ENCODE data around the gene SPRY2.

The SPRY2 gene

GRCh38 chr13:80313668-80314256 lies 27.2 kb downstream of the SPRY2 start:
- no peaks in the 10 kb centered on the region for H3K27me3 ChIP-seq (ENCODE audit: control insufficient read depth, insufficient read depth, low read length)
- no CpG with 5 or more reads among the region's 1 CpG for WGBS (ENCODE audit: insufficient coverage, insufficient read length)
- no peaks in the 10 kb centered on the region for H3K36me3 ChIP-seq (ENCODE audit: control insufficient read depth, insufficient read depth, low read length)
- no peak for DNase-seq (ENCODE audit: low read depth, low spot score)
- no peaks in the 10 kb centered on the region for H3K9me3 ChIP-seq (ENCODE audit: control insufficient read depth, insufficient read depth, low read length)
- no peak overlapping the region for H3K4me3 ChIP-seq (ENCODE audit: low read length)
- H3K27ac ChIP-seq (ENCODE audit: low read length), result no peak overlapping the region
- no peaks in the 10 kb centered on the region for H3K4me1 ChIP-seq (ENCODE audit: control insufficient read depth, insufficient read depth, low read length)

- no peaks in the 10 kb centered on the region for H3K27me3 ChIP-seq (ENCODE audit: control insufficient read depth, insufficient read depth, low read length)
- no peaks in the 10 kb centered on the region for H3K4me1 ChIP-seq (ENCODE audit: control insufficient read depth, insufficient read depth, low read length)
- DNase-seq (ENCODE audit: low read depth, low spot score), result no peak
- no peaks in the 10 kb centered on the region for H3K9me3 ChIP-seq (ENCODE audit: control insufficient read depth, insufficient read depth, low read length)
- no peak overlapping the region for H3K27ac ChIP-seq (ENCODE audit: low read length)
- no peak overlapping the region for H3K4me3 ChIP-seq (ENCODE audit: low read length)
- no peaks in the 10 kb centered on the region for H3K36me3 ChIP-seq (ENCODE audit: control insufficient read depth, insufficient read depth, low read length)
- WGBS (ENCODE audit: insufficient coverage, insufficient read length), result no CpG with 5 or more reads among the region's 3 CpGs
Observed at GRCh38 chr13:80312967-80313366, 28.0 kb downstream of the SPRY2 start.

- Histone ChIP-seq H3K36me3 (ENCODE audit: control insufficient read depth, insufficient read depth, low read length) (no peaks in the 10 kb centered on the region), H3K4me1 (ENCODE audit: control insufficient read depth, insufficient read depth, low read length) (no peaks in the 10 kb centered on the region), H3K27ac (ENCODE audit: low read length) (no peak overlapping the region), H3K9me3 (ENCODE audit: control insufficient read depth, insufficient read depth, low read length) (no peaks in the 10 kb centered on the region), H3K27me3 (ENCODE audit: control insufficient read depth, insufficient read depth, low read length) (no peaks in the 10 kb centered on the region), H3K4me3 (ENCODE audit: low read length) (no peak overlapping the region)
- DNase-seq (ENCODE audit: low read depth, low spot score), result no peak
- WGBS (ENCODE audit: insufficient coverage, insufficient read length), result no CpG with 5 or more reads among the region's 5 CpGs
Observed at GRCh38 chr13:80312012-80312704, 28.8 kb downstream of the SPRY2 start.

GRCh38 chr13:80309926-80310325 lies 31.0 kb downstream of the SPRY2 start:
- Histone ChIP-seq H3K9me3 (ENCODE audit: control insufficient read depth, insufficient read depth, low read length) (no peaks in the 10 kb centered on the region), H3K27me3 (ENCODE audit: control insufficient read depth, insufficient read depth, low read length) (no peaks in the 10 kb centered on the region)
- WGBS (ENCODE audit: insufficient coverage, insufficient read length), result no CpG with 5 or more reads among the region's 3 CpGs

GRCh38 chr13:80307401-80307987 lies 33.4 kb downstream of the SPRY2 start:
- H3K36me3 ChIP-seq (ENCODE audit: control insufficient read depth, insufficient read depth, low read length), result no peaks in the 10 kb centered on the region
- no peaks in the 10 kb centered on the region for H3K4me1 ChIP-seq (ENCODE audit: control insufficient read depth, insufficient read depth, low read length)
- WGBS (ENCODE audit: insufficient coverage, insufficient read length), result no CpG with 5 or more reads among the region's 9 CpGs

More at GRCh38 chr13:80309926-80310325, 31.0 kb downstream of the SPRY2 start:
- Histone ChIP-seq H3K4me1 (ENCODE audit: control insufficient read depth, insufficient read depth, low read length) (no peaks in the 10 kb centered on the region), H3K27ac (ENCODE audit: low read length) (no peak overlapping the region), H3K36me3 (ENCODE audit: control insufficient read depth, insufficient read depth, low read length) (no peaks in the 10 kb centered on the region), H3K4me3 (ENCODE audit: low read length) (no peak overlapping the region)
- no peak for DNase-seq (ENCODE audit: low read depth, low spot score)

GRCh38 chr13:80306337-80306972 lies 34.5 kb downstream of the SPRY2 start:
- Histone ChIP-seq H3K4me3 (ENCODE audit: low read length) (no peak overlapping the region), H3K27ac (ENCODE audit: low read length) (no peak overlapping the region), H3K9me3 (ENCODE audit: control insufficient read depth, insufficient read depth, low read length) (no peaks in the 10 kb centered on the region), H3K27me3 (ENCODE audit: control insufficient read depth, insufficient read depth, low read length) (no peaks in the 10 kb centered on the region), H3K4me1 (ENCODE audit: control insufficient read depth, insufficient read depth, low read length) (no peaks in the 10 kb centered on the region; the same call in 1 of the 2 replicates), H3K36me3 (ENCODE audit: control insufficient read depth, insufficient read depth, low read length) (no peaks in the 10 kb centered on the region)
- DNase-seq (ENCODE audit: low read depth, low spot score), result no peak
- no CpG with 5 or more reads among the region's 3 CpGs for WGBS (ENCODE audit: insufficient coverage, insufficient read length)

More at GRCh38 chr13:80307401-80307987, 33.4 kb downstream of the SPRY2 start:
- Histone ChIP-seq H3K9me3 (ENCODE audit: control insufficient read depth, insufficient read depth, low read length) (no peaks in the 10 kb centered on the region), H3K27ac (ENCODE audit: low read length) (no peak overlapping the region), H3K4me3 (ENCODE audit: low read length) (no peak overlapping the region), H3K27me3 (ENCODE audit: control insufficient read depth, insufficient read depth, low read length) (no peaks in the 10 kb centered on the region)
- no peak for DNase-seq (ENCODE audit: low read depth, low spot score)

GRCh38 chr13:80305737-80306136 lies 35.2 kb downstream of the SPRY2 start:
- DNase-seq (ENCODE audit: low read depth, low spot score), result no peak
- Histone ChIP-seq H3K27me3 (ENCODE audit: control insufficient read depth, insufficient read depth, low read length) (no peaks in the 10 kb centered on the region), H3K9me3 (ENCODE audit: control insufficient read depth, insufficient read depth, low read length) (no peaks in the 10 kb centered on the region), H3K27ac (ENCODE audit: low read length) (no peak overlapping the region), H3K4me1 (ENCODE audit: control insufficient read depth, insufficient read depth, low read length) (no peaks in the 10 kb centered on the region; the same call in 1 of the 2 replicates), H3K36me3 (ENCODE audit: control insufficient read depth, insufficient read depth, low read length) (no peaks in the 10 kb centered on the region), H3K4me3 (ENCODE audit: low read length) (no peak overlapping the region)
- WGBS (ENCODE audit: insufficient coverage, insufficient read length), result no CpG with 5 or more reads among the region's 1 CpG

- Histone ChIP-seq H3K36me3 (ENCODE audit: control insufficient read depth, insufficient read depth, low read length) (no peaks in the 10 kb centered on the region), H3K27ac (ENCODE audit: low read length) (no peak overlapping the region), H3K4me3 (ENCODE audit: low read length) (no peak overlapping the region), H3K4me1 (ENCODE audit: control insufficient read depth, insufficient read depth, low read length) (no peaks in the 10 kb centered on the region; the same call in 1 of the 2 replicates), H3K27me3 (ENCODE audit: control insufficient read depth, insufficient read depth, low read length) (no peaks in the 10 kb centered on the region), H3K9me3 (ENCODE audit: control insufficient read depth, insufficient read depth, low read length) (no peaks in the 10 kb centered on the region)
- no peak for DNase-seq (ENCODE audit: low read depth, low spot score)
- WGBS (ENCODE audit: insufficient coverage, insufficient read length), result no CpG with 5 or more reads among the region's 6 CpGs
Observed at GRCh38 chr13:80303225-80303811, 37.6 kb downstream of the SPRY2 start.

- peaks cover 1% of the 10 kb centered on the region; the same call in 1 of the 2 replicates for H3K4me1 ChIP-seq (ENCODE audit: control insufficient read depth, insufficient read depth, low read length)
- H3K27ac ChIP-seq (ENCODE audit: low read length), result no peak overlapping the region
- no peaks in the 10 kb centered on the region for H3K27me3 ChIP-seq (ENCODE audit: control insufficient read depth, insufficient read depth, low read length)
- no peaks in the 10 kb centered on the region for H3K9me3 ChIP-seq (ENCODE audit: control insufficient read depth, insufficient read depth, low read length)
- no peak overlapping the region for H3K4me3 ChIP-seq (ENCODE audit: low read length)
- no peaks in the 10 kb centered on the region; the same call in 1 of the 2 replicates for H3K36me3 ChIP-seq (ENCODE audit: control insufficient read depth, insufficient read depth, low read length)
- DNase-seq (ENCODE audit: low read depth, low spot score), result no peak
Observed at GRCh38 chr13:80299046-80299445, 41.9 kb downstream of the SPRY2 start.

- no peak for DNase-seq (ENCODE audit: low read depth, low spot score)
- no peaks in the 10 kb centered on the region; the same call in 1 of the 2 replicates for H3K36me3 ChIP-seq (ENCODE audit: control insufficient read depth, insufficient read depth, low read length)
- no peaks in the 10 kb centered on the region for H3K27me3 ChIP-seq (ENCODE audit: control insufficient read depth, insufficient read depth, low read length)
- WGBS (ENCODE audit: insufficient coverage, insufficient read length), result no CpG with 5 or more reads among the region's 2 CpGs
- no peak overlapping the region for H3K4me3 ChIP-seq (ENCODE audit: low read length)
- peaks cover 1% of the 10 kb centered on the region; the same call in 1 of the 2 replicates for H3K4me1 ChIP-seq (ENCODE audit: control insufficient read depth, insufficient read depth, low read length)
- no peaks in the 10 kb centered on the region for H3K9me3 ChIP-seq (ENCODE audit: control insufficient read depth, insufficient read depth, low read length)
- H3K27ac ChIP-seq (ENCODE audit: low read length), result no peak overlapping the region
Observed at GRCh38 chr13:80297503-80297902, 43.4 kb downstream of the SPRY2 start.

Data from iPS DF 6.9 (cell line).